GM19324 (cell line): ENCODE measurements around the gene GOT2.
"Not testable (repeated sequence)": the region's sequence is repeated elsewhere in the genome, so short reads cannot be mapped to it uniquely, and the experiment has no call there.

Experiments
- ATAC-seq: cut with Tn5 transposase; IDR thresholded peaks from one replicate; pipeline ENCODE4 v1.9.1; 2021; ENCODE audit warnings: mild to moderate bottlenecking, moderate library complexity; ENCODE audit not compliant: unreplicated experiment, low FRiP score

GOT2 gene

DNA sequence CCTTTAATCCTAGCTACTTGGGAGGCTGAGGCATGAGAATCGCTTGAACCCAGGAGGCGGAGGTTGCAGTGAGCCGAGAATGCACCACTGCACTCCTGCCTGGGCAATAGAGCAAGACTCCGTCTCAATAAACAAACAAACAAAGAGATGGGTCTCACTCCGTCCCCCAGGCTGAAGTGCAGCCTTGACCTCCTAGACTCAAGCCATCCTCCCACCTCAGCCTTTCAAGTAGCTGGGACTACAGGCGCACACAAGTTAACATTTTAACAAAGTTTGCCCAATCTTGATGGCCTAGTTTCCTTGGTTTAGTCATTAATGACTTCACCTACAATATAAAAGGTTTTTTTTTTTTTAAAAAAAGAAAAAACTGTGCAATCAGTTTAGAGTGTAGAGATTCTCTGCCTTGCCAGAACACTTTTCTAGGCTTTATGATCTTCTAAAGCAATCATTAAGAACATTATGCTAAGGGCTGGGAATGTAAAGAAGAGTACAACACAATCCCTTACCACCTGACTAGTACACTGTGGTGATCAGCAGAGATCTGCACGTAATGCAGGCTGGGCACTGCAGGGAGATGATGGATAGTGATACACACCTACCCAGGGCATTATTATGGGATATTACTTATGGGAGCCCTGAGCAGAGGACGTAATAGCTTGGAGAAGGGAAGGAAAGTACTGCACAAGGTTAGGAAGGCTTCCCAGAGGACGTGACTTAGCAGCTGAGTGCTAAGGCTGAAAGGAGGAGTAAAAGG, 6.9 kb downstream of the GOT2 start:
- no peak for ATAC-seq

DNA sequence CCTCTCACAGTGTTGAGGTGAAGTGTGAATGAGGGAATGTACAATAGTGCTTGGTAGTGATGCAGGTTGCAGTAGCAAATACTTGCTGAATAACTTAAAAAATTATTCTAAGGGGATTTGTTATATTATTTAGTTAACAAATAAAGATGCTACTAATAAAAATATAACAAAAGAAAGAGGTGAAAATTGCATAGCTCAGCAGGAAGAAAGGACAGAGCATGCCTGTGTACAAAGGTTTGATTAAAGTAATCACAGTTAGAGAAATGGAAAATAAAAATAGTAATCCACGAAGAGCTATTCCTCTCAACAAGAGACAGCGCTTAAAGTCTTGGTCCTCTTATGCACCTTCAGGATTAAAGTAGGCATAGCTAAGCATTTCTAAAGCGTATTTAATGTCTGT, 11.0 kb downstream of the GOT2 start:
- no peak for ATAC-seq

DNA sequence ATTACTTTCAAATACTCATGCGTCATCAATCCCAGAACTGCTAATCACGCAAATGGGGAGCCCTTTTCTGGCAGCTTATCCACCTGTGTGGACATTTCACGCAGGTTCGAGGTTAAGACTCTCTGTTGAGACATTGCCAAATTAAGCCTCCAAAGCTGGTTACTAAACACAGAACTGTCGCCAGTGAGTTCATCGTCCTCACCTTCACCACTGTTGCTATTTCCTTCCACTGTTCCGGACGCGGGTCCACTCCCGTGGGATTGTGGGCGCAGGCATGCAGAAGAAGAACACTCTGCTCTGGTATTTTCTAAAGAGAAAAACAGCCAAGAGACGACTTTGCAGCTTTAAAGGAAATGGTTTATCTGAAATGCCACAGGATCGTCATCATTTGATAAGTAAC, 16.1 kb downstream of the GOT2 start:
- ATAC-seq: no peak

DNA sequence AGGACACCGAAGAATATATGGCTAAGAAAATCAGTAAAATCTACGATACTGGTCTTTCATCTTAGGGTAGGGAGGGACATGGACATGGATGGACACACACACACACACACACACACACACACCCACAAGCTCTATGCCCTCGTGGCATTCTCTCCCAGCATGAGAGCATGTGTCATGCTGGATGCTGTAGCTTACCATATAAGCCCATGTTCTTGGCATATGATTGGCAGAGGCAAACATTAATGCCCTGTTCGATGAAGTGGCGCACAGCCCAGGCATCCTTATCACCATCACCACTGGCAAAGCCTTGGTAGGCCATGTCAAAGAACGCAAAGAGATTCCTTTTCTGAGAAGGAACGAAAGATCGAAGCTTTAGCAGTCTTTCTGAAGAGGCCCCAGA, 17.6 kb downstream of the GOT2 start:
- ATAC-seq: no peak

DNA sequence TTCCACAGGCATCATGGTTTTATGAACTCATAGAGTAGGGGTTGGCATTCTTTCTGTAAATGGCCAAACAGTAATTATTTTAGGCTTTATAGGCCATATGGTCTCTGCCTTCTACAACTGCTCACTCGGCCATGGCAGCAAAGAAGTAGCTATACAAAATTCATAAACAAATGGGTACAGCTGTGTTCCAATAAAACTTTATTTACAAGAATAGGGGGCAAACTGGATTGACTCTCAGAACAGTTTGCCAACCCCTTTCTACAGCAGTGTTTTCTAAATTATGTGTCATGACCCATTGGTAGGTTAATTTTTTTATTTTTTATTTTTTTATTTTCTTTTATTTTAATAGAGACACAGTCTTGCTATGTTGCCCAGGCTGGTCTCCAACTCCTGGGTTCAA, 20.4 kb downstream of the GOT2 start:
- no peak for ATAC-seq

DNA sequence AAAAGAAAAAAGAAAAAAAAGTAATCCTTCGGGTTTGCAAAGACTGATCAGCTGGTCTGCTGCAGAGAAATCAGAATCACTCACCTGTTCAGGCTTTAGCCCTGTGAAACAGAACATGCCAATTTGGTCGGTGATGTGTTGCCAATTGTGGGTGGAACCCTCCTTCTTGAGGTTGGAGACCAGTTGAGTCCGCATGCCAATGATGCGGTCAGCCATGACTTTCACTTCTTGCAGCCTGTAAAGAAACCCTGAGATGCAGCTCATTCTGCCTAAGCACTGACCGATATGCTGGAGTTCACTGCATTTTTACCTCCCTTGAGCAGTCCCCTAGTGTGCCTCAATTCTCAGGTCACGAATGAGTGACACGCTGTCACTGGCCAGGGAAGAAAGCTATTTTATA, 24.8 kb downstream of the GOT2 start:
- no peak for ATAC-seq

DNA sequence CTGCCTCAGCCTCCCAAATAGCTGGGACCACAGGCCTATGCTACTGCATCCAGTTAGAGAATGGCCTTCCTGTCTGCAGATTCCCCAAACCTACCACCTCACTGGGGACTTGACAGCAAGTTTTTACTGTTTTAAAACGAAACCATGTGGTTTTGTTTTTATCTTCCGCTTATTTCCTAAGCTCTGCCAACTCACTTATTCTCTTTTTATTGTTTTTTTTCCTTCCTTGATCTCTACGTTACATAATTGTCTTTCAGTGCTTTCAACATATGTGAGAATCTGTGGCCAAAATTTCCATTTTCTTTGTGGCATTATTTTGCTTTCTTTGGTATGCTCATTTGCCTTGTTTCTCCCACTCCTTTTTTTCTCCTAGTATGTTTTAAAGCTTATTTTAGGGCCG, 35.0 kb downstream of the GOT2 start:
- ATAC-seq: no peak

DNA sequence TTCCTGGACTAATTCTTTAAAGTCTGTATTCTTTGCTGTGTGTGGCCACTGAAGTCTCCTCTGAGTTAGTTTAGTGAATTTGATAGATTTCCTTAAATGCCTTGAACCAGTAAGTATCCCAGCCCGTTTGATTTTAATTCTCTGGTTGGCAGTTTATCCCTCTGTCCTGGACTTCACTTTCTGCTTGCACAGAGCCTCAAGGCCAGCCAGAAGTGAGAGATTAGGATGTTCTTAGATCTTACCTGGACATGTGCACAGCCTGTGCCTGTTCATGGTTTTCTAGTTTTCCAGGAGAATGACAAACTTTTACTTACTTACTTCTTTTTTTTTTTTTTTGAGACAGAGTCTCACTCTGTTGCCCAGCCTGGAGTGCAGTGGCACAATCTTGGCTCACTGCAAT, 38.7 kb downstream of the GOT2 start:
- ATAC-seq: no peak

DNA sequence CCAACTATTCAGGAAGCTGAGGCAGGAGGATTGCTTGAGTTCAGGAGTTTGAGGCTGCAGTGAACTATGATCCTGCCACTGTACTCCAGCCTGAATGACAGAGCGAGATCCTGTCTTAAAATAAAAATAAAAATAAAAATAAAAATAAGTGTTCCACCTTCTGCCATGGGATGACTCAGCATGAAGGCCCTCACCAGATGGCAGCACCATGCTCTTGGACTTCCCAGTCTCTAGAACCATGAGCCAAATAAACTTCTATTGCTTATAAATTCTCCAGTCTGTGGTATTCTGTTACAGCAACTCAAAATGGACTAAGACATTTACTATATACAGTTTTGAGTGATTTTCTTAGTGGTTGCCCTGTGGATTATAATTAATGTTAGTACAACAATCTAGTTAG, 41.7 kb downstream of the GOT2 start:
- ATAC-seq: no peak

DNA sequence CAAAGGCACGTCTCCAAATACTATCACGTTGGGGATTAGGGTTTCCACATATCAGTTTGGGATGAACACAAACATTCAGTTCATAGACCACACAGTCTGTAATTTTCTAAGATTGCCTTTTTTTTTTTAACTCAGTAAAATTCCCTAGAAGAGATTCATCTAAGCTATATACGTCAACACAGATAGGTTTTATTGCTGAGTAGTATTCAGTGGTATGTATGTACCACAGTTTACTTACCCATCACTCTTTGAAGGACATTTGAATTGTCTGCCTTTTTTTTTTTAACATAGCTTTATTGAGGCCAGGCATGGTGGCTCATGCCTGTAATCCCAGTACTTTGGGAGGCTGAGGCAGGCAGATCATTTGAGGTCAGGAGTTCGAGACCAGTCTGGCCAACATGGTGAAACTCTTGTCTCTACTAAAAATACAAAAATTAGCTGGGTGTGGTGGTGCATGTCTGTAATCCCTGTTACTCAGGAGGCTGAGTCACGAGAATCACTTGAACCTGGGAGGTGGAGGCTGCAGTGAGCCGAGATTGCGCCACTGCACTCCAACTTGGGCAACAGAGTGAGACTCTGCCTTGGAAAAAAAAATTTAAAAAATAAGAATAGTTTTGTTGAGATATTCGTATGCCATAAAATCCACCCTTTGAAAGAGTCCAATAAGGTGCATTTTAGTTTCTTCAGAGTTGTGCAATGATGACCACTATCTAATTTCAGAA, 47.0 kb downstream of the GOT2 start:
- not testable (repeated sequence) for ATAC-seq

DNA sequence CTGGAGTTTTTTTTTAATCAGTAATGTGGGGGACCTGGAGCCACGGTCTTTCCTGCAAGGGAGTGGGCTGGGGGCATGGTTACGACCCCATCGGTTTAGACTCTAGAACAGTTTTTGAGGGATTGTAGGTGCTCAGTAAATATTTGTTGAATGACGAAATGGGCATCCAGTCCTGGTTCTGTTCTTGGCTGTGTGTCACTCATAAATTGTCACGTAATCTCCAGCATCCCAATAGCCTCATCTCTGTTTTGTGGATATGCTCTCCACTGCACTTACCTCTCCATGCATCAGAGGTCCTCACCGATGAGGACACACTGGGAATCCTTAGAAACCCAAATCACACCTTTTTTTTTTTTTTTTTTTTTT, 49.0 kb downstream of the GOT2 start:
- no peak for ATAC-seq

DNA sequence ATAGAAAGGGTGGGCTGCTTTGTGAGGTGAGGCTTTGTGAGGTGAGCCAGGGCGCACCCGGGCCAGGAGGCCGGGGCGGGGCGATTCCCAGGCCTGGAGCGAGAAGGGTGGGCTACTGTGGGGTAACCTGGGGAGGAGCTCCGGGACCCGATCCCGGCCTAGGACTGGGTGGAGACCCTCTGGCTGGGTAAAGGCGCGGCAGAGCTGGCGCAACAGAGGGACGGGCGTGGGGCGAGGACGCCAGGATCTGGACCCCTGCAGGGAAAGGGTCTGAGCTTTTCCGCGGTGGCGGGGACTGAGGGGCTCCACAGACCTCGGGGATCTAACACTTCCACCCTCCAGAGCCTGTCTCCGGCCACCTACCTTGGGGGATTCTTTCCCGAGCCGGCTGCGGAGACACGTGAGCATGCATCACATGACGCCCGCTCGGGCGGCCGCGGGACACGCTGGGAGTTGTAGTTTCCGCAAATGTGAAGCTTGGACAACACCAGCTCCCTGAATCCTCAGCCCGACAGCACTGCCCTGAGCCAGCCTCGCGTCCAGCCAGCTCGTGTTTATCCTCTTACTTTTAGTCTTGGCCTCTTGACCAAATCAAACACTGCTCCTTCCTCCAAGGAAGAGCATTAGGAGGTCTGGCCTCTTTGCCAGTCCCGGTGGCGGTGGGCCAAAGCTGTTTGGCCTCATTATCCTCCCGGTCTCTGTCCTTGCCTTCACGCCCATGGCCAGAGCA, 49.6 kb downstream of the GOT2 start, which contains the start of gene SLC38A7:
SLC38A7 (minus strand) TSS at position 417 of the 730 bp plus-strand sequence. CDS start 4,644 bp downstream, outside the sequence.
- peak; percentile 96 for ATAC-seq

DNA sequence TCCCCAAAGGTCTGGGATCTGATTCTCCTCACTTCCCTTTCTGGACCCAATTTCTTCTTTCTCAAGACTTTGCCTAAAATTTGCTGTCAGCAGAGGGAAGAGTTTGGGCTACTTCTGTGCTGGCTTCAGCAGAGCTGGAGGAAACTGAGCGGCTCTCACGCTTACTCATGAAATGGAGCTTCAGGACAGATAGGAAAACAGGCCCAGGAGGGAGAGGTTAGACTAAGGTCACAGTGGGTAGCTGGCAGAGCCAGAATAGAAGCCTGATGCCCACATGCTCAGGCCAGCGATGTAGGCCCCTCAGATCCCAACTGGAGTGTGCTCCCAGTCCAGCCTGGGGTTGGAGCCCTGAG, 50.1 kb downstream of the GOT2 start:
- ATAC-seq: no peak

DNA sequence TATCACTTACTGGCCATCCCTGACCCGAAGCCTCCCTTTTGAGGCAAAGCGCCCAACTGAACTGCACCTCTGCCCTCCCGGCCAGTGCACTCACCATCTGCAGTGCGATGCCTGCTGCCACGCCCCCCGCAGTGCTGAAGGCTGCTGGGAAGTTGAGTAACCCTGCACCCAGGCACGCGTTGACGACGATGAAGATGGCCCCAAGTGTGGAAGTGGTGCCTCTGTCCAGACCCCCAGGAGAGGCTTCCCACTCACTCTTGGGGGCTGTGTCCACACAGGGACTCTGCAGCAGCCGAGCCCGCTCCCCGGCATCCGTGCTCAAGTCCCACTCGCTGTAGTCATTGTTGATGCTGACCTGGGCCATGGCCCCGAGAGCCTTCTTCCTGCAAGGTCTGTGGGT, 54.4 kb downstream of the GOT2 start:
- ATAC-seq: no peak

DNA sequence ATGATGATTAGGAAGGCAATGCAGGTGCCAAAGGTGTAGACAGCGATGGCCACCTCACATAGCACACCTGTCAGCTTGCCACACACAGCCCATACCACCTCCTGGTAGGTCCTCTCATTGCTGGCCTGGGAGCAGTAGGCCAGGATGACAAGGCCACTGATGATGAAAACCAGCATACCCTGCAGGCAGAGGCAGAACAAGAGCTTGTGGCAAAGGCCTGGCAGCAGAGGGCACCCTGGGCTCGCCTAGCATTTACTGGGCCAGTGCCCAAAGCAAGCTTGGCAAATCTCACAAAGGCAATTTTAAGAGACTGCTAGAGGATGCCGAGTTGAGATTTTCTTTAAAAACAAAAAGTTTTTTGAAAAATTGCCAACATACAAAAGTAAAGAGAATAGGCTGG, 55.4 kb downstream of the GOT2 start:
- no peak for ATAC-seq

DNA sequence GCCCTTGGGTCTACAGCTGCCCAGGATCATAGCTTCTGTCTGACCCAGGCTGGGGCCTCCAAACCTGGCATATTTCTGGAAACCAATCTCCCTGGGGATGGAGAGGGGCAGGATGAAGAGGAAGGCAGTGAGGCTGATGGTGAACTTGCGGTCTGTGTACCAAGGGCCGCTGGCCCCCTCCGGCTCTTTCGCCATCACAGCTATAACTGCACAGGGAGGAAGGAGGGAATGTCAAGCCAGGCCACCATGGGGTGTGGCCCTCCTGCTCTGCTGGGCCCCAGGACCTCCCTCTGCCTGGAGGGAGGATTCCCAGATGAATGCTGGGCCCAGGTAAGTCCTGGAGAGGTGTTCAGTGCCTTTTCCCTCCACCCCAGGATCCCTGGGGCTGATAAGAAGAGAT, 55.8 kb downstream of the GOT2 start:
- ATAC-seq: no peak

DNA sequence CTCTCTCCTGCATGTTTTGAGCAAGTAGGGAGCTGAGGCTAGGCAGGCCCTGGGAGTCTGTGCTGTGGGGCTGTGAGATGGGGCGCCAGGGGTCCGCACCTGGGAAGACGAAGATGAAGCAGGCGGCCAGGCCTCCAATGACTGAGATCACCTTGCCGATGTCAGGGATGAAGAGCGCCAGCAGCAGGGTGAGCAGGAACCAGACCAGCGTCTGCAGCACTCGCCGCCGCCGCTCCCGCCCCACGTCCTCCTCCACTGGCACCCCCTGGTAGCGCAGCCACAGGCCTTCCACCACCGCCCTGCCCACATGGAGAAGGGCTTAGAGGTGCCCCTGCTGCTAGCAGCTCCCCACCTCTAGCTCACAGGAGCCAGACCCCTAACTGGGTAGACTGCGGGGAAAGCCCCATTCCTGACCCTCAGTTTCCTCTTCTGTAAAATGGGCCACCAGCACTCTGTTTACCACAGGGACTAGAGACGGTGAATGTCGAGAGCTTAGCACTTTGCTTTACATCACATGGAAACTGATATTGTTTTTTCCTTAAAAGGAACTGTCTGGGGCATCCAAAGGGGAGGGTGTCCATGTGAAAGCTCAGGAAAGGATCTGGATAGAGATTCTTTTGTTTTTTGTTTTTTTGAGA, 63.1 kb downstream of the GOT2 start:
- ATAC-seq: no peak

DNA sequence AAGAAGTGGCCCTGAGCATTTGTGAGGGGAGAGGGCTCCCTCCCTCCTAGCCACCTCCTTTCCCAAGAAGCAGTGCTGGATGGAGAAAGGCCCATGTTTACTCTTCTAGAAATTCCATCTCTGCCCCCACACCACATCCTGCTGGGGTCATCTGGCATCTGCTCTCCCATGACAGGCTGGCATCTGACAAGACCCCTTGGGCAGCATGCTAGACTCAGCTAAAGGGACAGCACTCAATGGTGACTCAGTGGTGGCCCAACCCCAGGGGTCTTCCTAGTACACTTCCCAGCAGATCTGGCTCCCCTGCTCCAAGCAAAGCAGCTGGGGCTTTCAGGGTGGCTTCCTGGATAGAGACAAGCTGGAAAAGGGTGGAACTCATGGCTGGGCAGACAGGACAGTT, 63.9 kb downstream of the GOT2 start:
- ATAC-seq: no peak

DNA sequence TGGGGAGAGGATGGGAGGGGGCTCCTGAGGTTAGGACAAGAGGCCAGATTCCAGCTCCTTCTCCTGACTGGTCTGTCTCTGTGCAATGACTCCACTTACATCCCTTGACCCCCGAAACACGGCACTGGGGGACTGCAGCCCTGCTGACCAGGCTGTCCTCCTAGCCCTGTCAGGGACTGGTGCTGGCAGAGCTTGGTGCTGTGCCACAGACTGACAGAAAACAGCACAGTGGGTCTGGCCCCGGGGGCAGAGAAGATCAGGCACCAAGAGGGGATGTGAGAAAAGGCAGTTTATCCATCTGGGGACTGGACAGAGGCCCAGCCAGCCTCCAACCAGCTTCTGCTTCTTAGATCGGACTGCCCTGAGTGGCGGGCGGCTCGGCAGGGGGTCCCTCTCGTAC, 68.9 kb downstream of the GOT2 start:
- ATAC-seq: no peak

DNA sequence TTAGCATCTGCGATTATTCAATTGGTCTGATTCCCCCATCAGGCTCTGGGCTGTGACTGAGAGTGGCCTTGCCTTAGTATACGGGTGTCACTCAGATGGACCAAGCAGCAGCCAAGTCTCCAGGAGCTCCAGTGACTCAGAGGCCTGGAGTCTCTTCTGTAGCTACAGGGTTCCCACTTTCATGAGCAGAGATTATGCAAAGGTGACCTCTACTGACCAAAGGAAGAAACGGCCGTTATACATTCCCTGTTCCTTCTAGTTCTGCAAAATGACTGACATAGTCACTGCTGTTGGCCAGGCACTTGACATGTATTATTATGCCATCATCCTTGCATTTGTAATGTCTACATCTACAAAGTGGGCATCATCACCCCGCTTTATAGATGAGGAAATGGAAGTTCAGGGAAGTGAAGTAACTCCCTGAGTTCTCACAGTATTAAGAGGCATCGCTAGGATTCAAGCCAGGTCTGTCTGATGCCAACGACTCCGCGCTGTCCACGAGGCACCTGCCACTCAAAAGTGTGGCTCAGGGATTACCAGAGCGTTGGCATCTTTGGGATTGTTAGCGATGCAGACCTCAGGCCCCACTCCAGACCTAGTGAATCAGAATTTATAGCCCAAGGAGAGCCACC, 72.8 kb downstream of the GOT2 start:
- peak; percentile 70 for ATAC-seq

DNA sequence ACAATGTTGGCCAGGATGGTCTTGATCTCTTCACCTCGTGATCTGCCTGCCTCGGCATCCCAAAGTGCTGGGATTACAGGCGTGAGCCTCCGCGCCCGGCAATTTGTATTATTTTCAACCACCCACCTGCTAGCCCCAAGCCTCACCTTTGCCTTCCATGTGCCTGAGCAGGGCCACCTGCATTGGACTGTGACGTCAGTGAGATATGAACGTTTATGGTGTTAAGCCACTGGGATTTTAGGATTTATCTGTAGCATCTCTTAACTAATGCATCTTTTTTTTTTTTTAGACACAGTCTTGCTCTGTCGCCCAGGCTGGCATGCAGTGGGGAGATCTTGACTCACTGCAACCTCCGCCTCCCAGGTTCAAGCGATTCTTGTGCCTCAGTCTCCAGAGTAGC, 74.2 kb downstream of the GOT2 start:
- ATAC-seq: not testable (repeated sequence)
